GM18873 (cell line): ENCODE results near the gene FOXC1.

Experiments used
- ATAC-seq: cut with Tn5 transposase; IDR thresholded peaks from one replicate; pipeline ENCODE4 v1.9.1; 2021; ENCODE audit warnings: mild to moderate bottlenecking, moderate library complexity, moderate number of reproducible peaks; ENCODE audit not compliant: unreplicated experiment, low FRiP score

The FOXC1 gene

DNA sequence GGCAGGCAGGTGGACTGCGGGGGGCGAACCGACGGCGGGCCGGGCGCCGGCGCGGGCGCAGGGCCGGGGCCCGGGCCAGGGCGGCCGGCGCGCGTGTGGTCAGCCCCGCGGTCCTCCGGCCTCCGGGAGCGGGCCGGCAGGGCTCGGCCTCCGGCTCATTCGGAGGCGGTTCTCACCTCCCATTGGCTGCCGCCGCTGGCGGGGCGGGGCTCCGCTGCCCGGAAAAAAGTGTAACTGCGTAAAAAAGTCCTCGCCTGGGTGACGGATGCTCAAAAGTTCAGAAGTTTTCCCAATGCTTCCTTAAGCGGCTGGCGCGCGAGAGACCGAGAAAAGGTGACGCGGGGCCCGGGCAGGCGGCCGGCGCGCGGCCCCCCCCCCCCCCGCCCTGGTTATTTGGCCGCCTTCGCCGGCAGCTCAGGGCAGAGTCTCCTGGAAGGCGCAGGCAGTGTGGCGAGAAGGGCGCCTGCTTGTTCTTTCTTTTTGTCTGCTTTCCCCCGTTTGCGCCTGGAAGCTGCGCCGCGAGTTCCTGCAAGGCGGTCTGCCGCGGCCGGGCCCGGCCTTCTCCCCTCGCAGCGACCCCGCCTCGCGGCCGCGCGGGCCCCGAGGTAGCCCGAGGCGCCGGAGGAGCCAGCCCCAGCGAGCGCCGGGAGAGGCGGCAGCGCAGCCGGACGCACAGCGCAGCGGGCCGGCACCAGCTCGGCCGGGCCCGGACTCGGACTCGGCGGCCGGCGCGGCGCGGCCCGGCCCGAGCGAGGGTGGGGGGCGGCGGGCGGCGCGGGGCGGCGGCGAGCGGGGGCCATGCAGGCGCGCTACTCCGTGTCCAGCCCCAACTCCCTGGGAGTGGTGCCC is at the start of gene FOXC1:
Gene FOXC1 (plus strand): TSS at position 268 of the 849 bp plus-strand sequence. CDS start 531 bp downstream, at position 799.
- ATAC-seq: no peak

DNA sequence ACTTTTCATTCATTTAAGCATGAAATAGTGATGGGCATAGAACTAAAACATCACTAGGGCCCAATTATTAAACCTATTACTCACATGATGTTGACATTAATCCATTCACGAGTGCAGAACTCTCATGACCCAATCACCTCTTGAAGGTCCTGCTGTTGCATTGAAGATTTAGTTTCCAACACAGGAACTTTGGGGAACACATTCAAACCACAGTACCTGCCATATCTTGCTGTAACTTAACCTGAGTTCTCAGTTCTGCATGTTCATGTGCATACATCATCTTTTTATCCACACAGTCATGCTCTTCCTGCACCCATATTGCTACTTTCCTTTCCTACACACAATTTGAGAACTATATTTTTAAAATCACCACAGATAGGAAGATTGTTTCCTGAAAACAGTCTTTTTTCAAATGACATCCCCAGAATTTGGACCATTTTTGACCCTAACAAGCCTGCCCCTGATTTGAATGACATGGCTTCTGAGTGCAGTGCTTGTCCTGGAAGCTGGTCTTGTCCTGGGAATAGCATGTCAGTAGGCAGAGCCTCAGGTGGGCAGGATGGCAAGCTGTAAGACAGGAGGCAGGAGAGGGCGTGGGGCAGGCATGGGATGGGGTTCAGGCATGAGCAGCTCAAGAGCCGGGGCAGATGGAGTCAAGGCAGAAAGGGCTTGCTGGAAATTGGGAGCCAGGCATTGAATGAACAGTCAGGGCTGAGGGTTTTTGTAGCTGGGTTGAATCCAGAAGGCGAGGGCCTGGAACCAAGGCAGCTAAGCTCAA is 49.2 kb upstream of the FOXC1 start:
- no peak for ATAC-seq

DNA sequence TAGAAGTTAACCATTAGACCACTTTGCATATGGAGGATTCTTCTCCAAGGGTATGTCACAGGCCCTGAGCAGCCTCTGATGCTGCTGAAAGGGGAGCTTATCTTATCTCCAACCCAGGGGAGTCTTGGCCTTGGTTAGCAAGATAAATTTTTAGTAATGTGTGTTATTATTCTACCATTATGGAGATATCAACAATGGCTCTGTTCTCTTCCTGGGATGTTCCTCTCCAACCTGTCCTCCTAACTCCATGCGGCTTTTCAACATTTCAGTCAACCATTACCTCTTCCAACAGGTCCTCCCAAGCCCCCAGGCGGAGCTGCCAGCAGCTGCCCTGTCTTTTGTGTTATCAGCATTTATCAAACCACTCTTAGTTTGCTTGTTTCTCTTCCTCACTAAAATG is 48.4 kb upstream of the FOXC1 start:
- no peak for ATAC-seq

DNA sequence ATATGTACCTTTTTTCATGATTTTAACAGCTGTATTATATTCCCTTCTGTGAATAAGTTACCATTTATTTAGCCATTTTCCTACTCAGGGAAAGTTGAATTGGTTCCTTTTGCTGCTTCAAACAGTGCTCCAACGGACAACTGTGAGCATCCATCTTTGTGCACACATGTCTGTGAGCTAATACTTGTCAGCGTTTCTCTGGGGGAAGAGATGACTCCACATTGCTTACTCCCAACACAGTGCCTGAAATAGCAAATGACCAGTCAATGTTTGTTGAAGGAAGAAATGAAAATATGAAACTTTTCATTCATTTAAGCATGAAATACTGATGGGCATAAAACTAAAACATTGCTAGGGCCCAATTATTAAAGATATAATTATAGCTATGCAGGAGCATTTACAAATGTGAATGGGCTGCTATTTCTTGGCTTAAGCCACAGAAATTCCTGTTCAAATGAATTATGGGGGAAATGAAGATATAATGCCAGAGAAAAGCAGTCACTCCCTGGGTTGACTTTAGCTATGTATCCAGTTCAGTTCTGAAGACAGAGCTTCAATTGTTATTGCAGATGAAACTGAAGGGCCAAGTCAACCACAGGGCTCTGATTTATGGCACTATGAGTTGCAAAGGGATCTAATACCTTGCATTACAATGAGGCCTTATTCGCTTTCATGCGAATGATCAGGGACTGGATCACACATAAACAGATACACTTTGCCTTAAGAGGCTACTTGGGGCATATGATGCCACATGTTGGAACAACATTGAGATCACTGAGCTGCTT is 47.4 kb upstream of the FOXC1 start:
- no peak for ATAC-seq

DNA sequence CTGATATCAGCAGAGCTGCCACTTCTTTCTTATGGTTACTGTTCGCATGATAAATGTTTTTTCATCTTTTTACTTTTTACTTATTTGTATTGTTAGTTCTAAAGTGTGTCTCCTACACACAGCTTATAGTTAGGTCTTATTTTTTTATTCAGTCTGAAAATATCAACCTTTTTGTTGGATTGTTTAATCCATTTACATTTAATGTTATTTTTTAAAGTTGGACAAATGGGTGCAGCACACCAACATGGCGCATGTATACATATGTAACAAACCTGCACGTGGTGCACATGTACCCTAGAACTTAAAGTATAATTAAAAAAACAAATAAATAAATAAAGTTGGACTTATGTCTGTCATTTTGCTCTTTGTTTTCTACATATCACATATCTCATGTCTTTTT is 40.3 kb upstream of the FOXC1 start:
- ATAC-seq: no peak

DNA sequence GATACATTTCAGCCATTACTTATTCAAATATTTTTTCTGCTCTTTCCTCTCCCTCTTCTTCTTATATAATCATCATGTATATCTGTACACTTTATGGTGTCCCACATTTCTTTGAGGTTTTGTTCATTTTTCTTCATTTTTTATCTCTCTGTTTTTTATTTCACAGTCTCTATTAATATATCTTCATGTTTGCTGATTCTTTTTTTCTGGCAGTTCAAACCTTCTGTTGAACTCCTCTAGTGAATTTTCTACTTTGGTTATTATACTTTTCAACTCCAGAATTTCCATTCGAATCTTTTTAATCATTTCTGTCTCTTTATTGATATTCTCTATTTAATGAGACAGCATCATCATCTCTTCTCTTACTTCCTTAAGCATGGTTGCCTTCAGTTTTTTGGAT is 38.9 kb upstream of the FOXC1 start:
- no peak for ATAC-seq

DNA sequence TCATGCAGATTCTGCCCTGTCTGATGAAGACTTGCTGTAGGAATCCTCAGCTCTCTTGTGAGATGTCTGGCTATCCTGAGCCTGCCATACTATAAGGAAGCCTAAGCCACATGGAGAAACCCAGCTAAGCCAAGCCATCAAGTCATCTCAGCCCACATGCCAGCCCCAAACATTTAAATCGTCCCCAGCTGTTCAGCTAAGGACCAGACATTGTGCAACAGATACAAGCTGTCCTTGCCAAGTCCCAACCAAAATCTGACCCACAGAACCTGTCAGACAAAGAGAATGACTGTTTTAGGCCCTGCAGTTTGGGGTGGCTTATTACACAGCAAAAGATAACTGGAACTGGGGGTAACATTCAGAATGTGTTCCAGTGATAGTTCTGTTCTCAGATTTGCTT is 36.8 kb upstream of the FOXC1 start:
- ATAC-seq: no peak

DNA sequence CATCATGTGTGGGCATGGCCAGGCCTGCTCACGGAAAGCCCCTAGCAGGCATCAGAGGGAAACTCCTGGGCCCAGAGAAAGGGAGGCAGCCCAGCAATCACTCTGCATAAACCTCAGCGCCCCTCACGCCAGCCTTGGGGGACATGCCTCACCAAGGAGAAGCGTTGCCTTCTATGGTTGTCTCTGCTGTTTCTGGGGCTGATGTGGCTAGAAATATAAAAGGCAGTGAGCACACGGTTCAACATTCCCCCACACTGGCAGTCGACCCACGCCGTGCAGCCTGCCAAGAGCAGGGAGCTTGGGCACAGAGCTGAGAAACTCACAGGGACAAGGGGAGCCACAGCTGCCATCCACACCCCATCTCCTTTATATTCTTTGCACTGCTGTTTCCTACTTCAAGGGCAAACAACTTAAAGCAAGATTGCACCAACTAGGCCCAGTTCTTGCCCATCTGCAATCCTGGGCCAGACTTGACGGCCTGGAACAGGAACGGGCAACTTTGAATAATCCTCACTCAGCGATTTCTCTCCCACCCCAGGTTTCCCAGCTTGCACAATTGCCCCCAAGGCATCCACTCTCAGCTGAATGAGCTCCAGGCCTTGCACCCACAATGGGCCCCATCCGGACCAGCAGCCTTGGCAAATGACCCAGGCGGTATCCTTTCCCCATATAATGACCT is 35.5 kb upstream of the FOXC1 start:
- no peak for ATAC-seq

DNA sequence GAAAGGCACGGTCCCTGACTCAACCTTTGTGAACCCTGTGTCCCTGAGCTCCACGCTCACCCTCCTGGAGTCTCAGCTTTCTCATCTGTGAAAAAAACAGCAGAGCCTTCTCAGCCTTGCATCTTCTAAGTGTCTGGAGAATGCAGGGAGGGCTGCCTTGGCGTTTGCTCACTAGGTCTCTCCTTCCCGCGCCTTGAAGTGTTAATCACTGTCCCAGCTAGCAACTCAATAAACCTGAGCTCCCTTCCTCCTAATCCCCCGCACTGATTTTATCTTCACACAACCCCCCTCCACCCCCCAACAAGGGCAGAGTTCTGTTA is 34.9 kb upstream of the FOXC1 start:
- ATAC-seq: no peak

DNA sequence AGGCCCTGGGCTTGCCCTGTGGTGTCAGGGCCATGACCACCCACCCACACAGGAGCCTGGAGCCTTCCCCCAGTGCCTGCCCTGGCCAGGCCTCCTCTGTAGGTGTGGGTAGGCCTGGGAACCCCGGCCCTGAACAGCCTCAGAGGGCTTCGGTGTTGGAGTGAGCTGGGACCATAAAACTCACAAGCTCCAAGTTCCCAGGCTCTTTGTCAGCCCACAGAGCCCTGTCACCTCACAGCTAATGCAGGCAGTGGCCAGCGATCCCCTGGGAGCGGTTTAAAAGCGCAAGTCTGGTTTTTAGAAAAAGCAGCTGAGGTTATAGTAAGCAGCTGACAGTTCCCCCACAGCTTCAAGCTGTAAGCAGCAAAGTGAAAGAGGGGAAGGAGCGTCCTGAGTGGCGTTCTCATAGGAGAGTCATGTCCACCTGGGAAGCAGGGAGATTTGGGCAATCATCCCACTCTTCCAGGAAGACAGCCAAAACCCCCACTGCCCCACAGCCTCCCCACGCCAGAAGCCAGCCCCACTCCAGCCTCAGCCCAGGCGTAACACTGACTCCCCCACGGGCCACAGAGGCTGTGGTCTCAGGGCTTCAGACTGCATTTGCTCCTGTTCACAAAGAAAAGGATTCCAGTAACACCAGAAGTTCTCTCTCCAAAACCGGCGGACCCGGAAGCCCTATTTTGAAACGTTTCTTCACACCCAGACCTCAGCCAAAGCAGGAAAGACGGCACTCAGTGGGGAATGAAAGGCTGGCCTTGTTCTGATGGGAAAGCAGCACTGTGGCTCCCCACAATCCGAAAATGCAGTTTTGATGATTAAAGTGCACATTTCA is 34.3 kb upstream of the FOXC1 start:
- no peak for ATAC-seq

DNA sequence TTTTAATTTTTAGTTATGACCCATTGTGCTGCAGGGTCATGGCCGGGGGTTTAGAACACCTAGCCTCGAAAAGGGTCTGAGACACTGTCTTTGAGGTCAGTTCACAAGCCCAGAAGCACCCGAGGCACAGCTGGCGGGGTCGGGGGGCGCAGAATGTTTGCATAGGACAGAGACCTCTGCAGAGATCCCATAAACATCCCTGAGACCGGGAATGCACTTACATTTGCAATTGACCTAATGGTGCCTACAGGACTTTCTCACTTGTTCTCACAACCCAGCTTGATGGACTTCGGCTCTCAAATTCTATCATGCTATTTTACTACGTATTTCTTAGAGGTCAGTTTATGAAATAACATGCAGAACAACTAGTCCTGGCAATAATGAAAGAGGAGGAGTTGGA is 33.5 kb upstream of the FOXC1 start:
- no peak for ATAC-seq

DNA sequence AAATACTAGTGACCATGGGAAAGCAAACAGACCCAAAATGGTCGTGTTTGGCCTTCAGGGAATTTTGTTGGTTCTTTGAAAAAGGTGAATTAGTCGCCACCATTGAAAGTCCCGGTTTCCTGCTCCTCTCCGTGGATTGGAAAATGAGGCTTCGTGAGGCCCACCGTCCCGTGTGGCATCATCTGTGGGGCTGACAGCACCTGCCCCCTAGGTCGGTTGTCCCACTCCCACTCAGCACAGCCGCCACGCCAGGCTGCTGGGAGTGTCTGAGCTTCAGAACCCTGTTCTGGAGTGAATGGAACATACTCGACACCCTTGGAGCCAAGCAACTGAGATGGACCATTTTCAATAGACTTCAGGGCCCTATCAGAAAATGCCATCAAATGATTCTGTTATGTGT is 33.0 kb upstream of the FOXC1 start:
- ATAC-seq: no peak

DNA sequence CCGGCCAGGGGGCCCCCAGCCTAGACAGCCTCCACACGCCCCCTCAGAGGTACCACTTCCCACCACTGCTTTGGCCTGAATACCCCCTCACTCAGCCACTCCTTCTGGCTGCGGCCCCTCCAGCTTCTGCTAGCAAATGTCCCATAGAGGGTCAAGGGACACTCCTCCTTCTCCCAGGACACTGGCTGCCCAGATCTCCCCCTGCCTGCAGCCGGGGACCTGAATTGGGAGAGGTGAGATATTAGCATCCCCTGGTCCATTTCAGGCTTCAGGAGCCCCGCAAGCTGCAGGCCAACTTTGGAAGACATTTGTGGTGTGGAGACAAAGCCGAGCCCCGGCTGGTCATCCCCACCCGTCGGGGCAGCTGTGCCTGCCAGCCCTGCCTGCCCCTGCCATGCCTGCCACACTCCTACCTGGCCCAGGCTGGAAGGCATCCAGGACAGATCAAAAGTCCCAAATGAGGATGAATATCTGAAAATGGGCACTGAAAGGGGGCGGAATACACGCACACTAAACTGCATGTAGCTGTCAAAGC is 32.5 kb upstream of the FOXC1 start:
- ATAC-seq: no peak

DNA sequence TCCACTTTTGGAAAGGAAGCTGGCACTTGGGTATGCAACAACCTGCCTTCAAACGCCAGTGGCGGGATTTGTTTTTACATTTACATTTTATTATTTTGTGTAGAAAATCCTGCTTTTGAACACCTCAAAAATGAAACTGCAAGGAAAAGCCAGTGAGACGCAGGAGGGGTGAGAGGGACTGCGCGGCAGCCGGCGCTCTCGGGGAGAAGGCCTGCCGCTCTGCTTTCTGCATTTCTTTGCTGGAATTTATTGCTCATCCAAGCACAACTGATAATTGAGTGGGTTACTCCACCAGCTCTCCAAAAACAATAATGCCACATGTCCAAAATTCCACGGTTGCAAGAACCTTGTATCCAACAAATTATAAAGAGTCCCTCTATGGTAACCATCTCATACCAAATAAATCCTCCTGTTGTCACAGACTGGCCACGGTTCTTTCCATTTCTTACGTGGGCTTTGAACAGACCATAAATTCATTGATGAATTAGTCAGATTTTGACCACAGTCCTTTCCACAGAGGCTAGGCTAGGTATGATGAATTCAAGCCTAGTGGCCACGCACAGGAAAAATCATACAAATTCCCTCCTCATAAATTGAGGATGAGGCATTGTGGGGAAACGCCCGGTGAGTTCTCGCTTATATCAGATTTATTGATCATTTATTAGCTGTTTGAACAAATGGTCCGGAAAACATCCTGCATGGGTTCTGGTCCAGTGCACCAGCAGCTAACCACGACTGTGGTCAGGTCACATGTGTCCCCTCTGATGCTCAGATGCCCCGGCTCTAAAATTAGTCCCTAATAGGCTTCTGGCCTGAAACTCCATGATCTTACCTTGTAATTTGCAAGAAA is 31.6 kb upstream of the FOXC1 start:
- no peak for ATAC-seq

DNA sequence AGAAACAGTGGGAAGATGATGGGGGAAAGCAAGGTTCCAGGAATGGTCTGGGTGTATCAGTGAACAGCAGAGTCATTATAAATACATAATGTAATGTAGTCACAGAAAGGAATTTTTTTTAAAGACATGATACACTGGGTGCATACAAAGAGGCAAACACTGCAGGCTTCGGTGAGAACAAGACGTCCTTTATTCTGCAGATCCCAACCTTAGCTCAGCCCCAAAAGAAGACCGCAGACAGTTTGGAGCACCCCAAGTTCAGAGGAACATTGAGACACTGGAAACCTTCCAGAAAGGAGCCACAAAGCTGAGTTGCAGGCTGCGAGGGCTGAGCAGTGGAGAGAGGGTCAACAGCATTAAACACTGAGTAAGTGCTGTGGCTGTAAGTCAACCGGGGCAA is 30.6 kb upstream of the FOXC1 start:
- ATAC-seq: no peak

DNA sequence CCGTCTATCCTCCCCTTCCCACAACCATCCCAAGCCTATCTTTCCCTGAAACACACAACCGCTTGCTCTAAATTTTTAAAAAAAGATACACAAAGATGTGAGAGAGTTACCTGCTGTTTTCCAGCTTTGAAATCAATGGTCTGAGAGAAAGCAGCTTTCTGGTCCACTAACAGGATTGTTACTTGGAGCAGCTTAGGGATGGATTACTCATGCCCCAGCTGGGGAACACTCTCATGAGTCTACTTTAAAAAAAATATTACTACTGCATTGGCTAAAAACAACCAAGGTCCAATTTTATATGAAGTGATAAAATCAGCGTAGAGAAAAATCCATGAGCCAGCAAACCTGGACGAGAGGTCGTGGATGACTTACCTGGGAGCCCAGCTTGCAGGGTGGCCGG is 29.6 kb upstream of the FOXC1 start:
- ATAC-seq: no peak

DNA sequence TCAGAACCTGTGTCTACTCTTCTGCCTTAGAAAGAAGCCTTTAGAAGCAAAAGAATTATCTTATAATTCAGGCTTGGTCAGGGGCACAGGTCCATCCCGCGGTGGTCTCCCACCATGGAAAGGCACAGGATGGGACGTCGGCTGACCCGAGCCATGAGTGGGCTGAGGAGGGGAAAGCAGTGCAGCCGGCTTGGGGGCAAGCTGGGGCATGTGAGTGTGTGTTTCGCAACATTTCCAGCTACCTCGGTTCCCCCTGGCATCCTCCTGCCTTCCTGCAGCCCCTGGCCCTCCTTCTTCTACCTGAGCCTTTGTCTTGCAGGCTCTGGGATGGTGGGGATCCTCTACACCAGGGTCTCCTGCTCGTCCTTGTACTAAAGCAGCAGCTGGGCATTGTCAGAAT is 29.1 kb upstream of the FOXC1 start:
- no peak for ATAC-seq

DNA sequence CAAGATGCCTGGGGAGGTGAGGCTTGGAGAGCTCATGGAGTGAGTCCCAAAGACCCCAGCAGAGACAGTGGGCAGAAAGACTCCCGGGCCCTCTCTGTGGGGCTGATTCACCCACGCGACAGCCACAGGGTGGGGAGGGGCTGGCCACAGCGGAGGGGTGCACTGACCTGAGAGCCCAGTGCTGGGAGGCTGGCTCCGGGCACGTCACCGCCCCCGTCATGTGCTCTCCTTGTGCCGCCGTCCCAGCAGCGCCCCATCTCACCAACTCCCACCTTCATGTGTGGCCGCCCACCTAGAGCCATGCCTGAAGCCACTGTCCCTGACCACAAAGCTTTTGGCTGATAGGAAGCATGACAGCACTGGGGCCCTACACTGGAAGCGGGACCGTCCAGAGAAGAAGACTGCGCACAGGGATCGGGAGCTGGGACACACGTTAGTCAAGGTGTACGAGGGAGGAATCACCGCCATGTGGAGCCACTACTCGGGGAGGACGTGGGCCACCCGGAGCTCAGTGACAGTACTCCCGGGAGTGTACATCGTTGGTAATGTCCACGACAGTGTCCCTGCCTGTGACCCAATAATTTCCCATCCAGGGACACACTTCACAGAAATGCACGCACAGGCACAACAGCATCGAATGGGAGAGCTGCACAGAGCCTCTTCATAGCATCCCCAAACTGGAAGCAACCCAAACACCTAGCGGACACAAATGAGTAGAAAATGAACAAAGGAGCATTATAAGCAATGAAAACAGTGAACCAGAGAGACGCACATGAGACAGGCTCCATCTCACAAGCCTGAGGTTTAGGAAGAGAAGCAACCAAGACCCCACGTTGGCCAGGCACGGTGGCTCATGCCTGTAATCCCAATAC is 28.4 kb upstream of the FOXC1 start:
- no peak for ATAC-seq
